ENCODE measurements around the gene PPP2R2C. TPM values are rescaled to one million over a fixed set of nuclear protein-coding genes. Genes with fewer than 3 reads are reported as not detected.

PPP2R2C gene
- total and polyA plus RNA-seq, 2 experiments from 2014 or later, result 1.3 to 9.2 TPM

DNA sequence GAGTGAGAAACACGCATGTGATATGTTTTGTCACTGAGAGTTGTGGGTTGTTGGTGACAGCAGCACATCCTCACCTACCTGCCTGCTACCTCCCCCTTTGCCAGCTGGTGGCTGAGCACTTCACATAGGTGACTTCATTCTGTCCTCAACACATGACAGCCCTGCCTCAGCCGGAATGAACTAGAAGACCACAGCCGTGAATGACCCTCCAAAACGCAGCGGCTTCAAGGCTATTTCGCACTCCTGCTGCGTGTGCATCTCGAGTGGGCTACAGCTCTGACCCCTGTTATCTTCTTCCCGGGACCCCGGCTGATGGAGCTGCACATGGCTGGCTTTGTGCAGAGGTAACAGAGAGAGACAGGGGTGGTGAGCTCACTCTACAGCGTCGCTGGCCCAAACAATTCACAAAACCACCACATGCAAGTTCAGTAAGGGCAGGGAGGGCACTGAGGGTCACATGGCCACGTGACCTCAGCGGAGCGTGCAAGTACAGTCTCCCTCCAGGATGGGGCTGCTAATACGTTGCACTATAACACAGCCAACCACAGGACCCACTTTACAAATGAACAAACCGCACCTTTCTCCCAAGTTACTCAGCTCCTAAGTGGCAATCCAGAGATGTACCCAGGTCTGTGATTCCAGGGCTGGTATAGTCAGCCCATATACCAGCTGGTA, 6.3 kb upstream of the PPP2R2C start:
- peaks cover 17% of the 10 kb centered on the region for H3K27me3 Mint-ChIP-seq (ENCODE audit: insufficient read depth, low read depth, poor library complexity)
- no peak for DNase-seq (ENCODE audit: low spot score)
- no peak overlapping the region for H2AFZ ChIP-seq
- H3K27me3 ChIP-seq (ENCODE audit: insufficient read depth), result peaks cover 4% of the 10 kb centered on the region
- H3K36me3 Mint-ChIP-seq (ENCODE audit: low read depth), result no peaks in the 10 kb centered on the region
- no peak overlapping the region for H3K4me3 Mint-ChIP-seq
- H3K36me3 ChIP-seq (ENCODE audit: insufficient read depth), result no peaks in the 10 kb centered on the region
- no peaks in the 10 kb centered on the region; the same call in 1 of the 3 replicates for H3K9me3 Mint-ChIP-seq
- H3K4me1 ChIP-seq (ENCODE audit: insufficient read depth), result peaks cover 13% of the 10 kb centered on the region; the same call in 1 of the 2 replicates
- H4K20me1 ChIP-seq (replicated peaks; ENCODE audit: insufficient read depth), result no peaks in the 10 kb centered on the region
- peaks cover 15% of the 10 kb centered on the region; the same call in 2 of the 3 replicates for H3K4me1 Mint-ChIP-seq
- H3K79me2 ChIP-seq (replicated peaks; ENCODE audit: insufficient read depth), result no peaks in the 10 kb centered on the region
- no peak overlapping the region for H3K27ac Mint-ChIP-seq
- H3K4me3 ChIP-seq, result no peak overlapping the region
- no peak overlapping the region for H3K4me2 ChIP-seq
- ATAC-seq, result no peak
- H3F3A ChIP-seq (replicated peaks; ENCODE audit: low read depth), result no peaks in the 10 kb centered on the region
- TF ChIP-seq ETS1 (IDR thresholded peaks at IDR 0.05) (no peak), ZNF114 (CRISPR knock-in tag; IDR thresholded peaks at IDR 0.05) (no peak), EZH2 (IDR thresholded peaks at IDR 0.05; ENCODE audit: low read depth, unreplicated experiment) (no peak), EZH2phosphoT487 (IDR thresholded peaks at IDR 0.05; ENCODE audit: unreplicated experiment) (no peak), NANOG (IDR thresholded peaks at IDR 0.05; ENCODE audit: borderline replicate concordance) (no peak)
- H3K9me2 ChIP-seq (ENCODE audit: insufficient read depth), result no peaks in the 10 kb centered on the region
- no peak overlapping the region for H3K27ac ChIP-seq (ENCODE audit: low read depth)

DNA sequence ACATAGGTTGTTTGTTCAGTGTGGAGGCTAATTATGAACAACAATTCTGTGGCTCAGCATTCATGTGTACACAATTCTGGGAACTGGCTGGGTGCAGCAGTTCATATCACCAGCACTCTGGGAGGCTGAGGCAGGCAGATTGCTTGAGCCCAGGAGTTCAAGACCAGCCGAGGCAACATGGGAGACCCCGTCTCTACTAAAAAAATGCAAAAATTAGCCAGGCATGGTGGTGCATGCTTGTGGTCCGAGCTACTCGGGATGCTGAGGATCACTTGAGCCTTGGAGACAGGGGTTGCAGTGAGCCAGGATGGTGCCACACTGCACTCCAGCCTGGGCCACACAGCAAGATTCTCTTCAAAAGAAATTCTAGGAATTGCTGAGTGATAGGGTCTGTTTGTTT, 4.5 kb upstream of the PPP2R2C start:
- Histone ChIP-seq H3K4me2 (no peak overlapping the region), H3K27me3 (ENCODE audit: insufficient read depth) (peaks cover 18% of the 10 kb centered on the region), H3K36me3 (ENCODE audit: insufficient read depth) (no peaks in the 10 kb centered on the region), H3K27ac (ENCODE audit: low read depth) (no peak overlapping the region), H3K4me1 (ENCODE audit: insufficient read depth) (peaks cover 19% of the 10 kb centered on the region; the same call in 1 of the 2 replicates), H3K9me2 (ENCODE audit: insufficient read depth) (no peaks in the 10 kb centered on the region), H4K20me1 (replicated peaks; ENCODE audit: insufficient read depth) (no peaks in the 10 kb centered on the region), H3K79me2 (replicated peaks; ENCODE audit: insufficient read depth) (no peaks in the 10 kb centered on the region), H2AFZ (no peak overlapping the region), H3K4me3 (no peak overlapping the region), H3F3A (replicated peaks; ENCODE audit: low read depth) (no peaks in the 10 kb centered on the region)
- DNase-seq (ENCODE audit: low spot score), result no peak
- H3K4me3 Mint-ChIP-seq, result no peak overlapping the region
- no peaks in the 10 kb centered on the region; the same call in 1 of the 3 replicates for H3K9me3 Mint-ChIP-seq
- ATAC-seq, result no peak
- H3K36me3 Mint-ChIP-seq (ENCODE audit: low read depth), result no peaks in the 10 kb centered on the region
- H3K27me3 Mint-ChIP-seq (ENCODE audit: insufficient read depth, low read depth, poor library complexity), result peaks cover 30% of the 10 kb centered on the region
- H3K4me1 Mint-ChIP-seq, result peaks cover 25% of the 10 kb centered on the region
- no peak overlapping the region for H3K27ac Mint-ChIP-seq
- TF ChIP-seq EZH2phosphoT487 (IDR thresholded peaks at IDR 0.05; ENCODE audit: unreplicated experiment) (no peak), ZNF331 (CRISPR knock-in tag; IDR thresholded peaks at IDR 0.05; ENCODE audit: low read depth) (no peak), REST (IDR thresholded peaks at IDR 0.05; ENCODE audit: unreplicated experiment) (no peak), JUNB (IDR thresholded peaks at IDR 0.05; ENCODE audit: unreplicated experiment) (no peak), STAT1 (IDR thresholded peaks at IDR 0.05; ENCODE audit: unreplicated experiment) (no peak), ZNF114 (CRISPR knock-in tag; IDR thresholded peaks at IDR 0.05) (no peak), EZH2 (IDR thresholded peaks at IDR 0.05; ENCODE audit: low read depth, unreplicated experiment) (no peak)
- TF ChIP-seq, protein P1, sequence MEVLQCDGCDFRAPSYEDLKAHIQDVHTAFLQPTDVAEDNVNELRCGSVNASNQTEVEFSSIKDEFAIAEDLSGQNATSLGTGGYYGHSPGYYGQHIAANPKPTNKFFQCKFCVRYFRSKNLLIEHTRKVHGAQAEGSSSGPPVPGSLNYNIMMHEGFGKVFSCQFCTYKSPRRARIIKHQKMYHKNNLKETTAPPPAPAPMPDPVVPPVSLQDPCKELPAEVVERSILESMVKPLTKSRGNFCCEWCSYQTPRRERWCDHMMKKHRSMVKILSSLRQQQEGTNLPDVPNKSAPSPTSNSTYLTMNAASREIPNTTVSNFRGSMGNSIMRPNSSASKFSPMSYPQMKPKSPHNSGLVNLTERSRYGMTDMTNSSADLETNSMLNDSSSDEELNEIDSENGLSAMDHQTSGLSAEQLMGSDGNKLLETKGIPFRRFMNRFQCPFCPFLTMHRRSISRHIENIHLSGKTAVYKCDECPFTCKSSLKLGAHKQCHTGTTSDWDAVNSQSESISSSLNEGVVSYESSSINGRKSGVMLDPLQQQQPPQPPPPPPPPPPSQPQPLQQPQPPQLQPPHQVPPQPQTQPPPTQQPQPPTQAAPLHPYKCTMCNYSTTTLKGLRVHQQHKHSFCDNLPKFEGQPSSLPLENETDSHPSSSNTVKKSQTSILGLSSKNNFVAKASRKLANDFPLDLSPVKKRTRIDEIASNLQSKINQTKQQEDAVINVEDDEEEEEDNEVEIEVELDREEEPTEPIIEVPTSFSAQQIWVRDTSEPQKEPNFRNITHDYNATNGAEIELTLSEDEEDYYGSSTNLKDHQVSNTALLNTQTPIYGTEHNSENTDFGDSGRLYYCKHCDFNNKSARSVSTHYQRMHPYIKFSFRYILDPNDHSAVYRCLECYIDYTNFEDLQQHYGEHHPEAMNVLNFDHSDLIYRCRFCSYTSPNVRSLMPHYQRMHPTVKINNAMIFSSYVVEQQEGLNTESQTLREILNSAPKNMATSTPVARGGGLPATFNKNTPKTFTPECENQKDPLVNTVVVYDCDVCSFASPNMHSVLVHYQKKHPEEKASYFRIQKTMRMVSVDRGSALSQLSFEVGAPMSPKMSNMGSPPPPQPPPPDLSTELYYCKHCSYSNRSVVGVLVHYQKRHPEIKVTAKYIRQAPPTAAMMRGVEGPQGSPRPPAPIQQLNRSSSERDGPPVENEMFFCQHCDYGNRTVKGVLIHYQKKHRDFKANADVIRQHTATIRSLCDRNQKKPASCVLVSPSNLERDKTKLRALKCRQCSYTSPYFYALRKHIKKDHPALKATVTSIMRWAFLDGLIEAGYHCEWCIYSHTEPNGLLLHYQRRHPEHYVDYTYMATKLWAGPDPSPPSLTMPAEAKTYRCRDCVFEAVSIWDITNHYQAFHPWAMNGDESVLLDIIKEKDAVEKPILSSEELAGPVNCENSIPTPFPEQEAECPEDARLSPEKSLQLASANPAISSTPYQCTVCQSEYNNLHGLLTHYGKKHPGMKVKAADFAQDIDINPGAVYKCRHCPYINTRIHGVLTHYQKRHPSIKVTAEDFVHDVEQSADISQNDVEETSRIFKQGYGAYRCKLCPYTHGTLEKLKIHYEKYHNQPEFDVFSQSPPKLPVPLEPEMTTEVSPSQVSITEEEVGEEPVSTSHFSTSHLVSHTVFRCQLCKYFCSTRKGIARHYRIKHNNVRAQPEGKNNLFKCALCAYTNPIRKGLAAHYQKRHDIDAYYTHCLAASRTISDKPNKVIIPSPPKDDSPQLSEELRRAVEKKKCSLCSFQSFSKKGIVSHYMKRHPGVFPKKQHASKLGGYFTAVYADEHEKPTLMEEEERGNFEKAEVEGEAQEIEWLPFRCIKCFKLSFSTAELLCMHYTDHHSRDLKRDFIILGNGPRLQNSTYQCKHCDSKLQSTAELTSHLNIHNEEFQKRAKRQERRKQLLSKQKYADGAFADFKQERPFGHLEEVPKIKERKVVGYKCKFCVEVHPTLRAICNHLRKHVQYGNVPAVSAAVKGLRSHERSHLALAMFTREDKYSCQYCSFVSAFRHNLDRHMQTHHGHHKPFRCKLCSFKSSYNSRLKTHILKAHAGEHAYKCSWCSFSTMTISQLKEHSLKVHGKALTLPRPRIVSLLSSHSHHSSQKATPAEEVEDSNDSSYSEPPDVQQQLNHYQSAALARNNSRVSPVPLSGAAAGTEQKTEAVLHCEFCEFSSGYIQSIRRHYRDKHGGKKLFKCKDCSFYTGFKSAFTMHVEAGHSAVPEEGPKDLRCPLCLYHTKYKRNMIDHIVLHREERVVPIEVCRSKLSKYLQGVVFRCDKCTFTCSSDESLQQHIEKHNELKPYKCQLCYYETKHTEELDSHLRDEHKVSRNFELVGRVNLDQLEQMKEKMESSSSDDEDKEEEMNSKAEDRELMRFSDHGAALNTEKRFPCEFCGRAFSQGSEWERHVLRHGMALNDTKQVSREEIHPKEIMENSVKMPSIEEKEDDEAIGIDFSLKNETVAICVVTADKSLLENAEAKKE (CRISPR knock-in tag; IDR thresholded peaks at IDR 0.05), result no peak

Measured in GM23338 (cell line).